K562 (cell line): Measurements from ENCODE around the gene TMEM69. TPM values are rescaled to one million over a fixed set of nuclear protein-coding genes. Genes with fewer than 3 reads are reported as not detected.

Experiments
- ARID2 ChIP-seq: fragments of 450-650 bp; IDR thresholded peaks from 2 replicates; pipeline ENCODE4 v1.6.1; 2017; ENCODE audit warnings: antibody characterized with exemption, mild to moderate bottlenecking
- ARNT ChIP-seq, 2 experiments: fragments of 450-650 bp; IDR thresholded peaks; 2 replicates each; pipeline ENCODE4 v1.6.1; 2016; ENCODE audit warnings: mild to moderate bottlenecking in 1 of 2
- ASH1L ChIP-seq: fragments of 450-650 bp; IDR thresholded peaks from 2 replicates; pipeline ENCODE4 v1.6.1; 2018; ENCODE audit warnings: borderline replicate concordance, mild to moderate bottlenecking, low read depth; ENCODE audit not compliant: partially characterized antibody
- FUS ChIP-seq: fragments of 200-400 bp; formaldehyde crosslinking; optimal IDR thresholded peaks from 2 replicates; pipeline ENCODE3; 2017; ENCODE audit warnings: low read depth, low read length
- HDAC1 ChIP-seq, 2 experiments: fragments of 450-650 bp; IDR thresholded peaks; 2 replicates each; pipeline ENCODE4 v1.6.1; 2016 to 2017; ENCODE audit warnings: inconsistent platforms in 1 of 2, mild to moderate bottlenecking in 1 of 2, moderate library complexity in 1 of 2
- KHSRP ChIP-seq: fragments of 450-650 bp; IDR thresholded peaks from 2 replicates; pipeline ENCODE4 v1.6.1; 2017
- RBM39 ChIP-seq: fragments of 200-400 bp; formaldehyde crosslinking; optimal IDR thresholded peaks from 2 replicates; pipeline ENCODE3; 2018; ENCODE audit warnings: low read depth, low read length
- RHOXF2B ChIP-seq: fragments of 250-450 bp; sonication (Bioruptor Pico); conservative IDR thresholded peaks from 2 replicates; pipeline ENCODE4 v1.5.1; 2021
- SOX6 ChIP-seq: fragments of 450-650 bp; IDR thresholded peaks from 2 replicates; pipeline ENCODE4 v1.6.1; 2014; ENCODE audit warnings: mild to moderate bottlenecking
- SRSF9 ChIP-seq: fragments of 200-400 bp; formaldehyde crosslinking; IDR thresholded peaks from 2 replicates; pipeline ENCODE4 v1.6.1; 2017; ENCODE audit warnings: low read depth, low read length, borderline replicate concordance
- YBX1 ChIP-seq: fragments of 450-650 bp; IDR thresholded peaks from 2 replicates; pipeline ENCODE4 v1.7.1; 2016; ENCODE audit warnings: mild to moderate bottlenecking
- ZNF143 ChIP-seq: sonication (generic); formaldehyde crosslinking; IDR thresholded peaks from 2 replicates; pipeline ENCODE4 v1.9.0; 2022; ENCODE audit warnings: mild to moderate bottlenecking, missing genetic modification reagents
- ZNF311 ChIP-seq: fragments of 250-450 bp; sonication (Bioruptor Pico); IDR thresholded peaks from 2 replicates; pipeline ENCODE4 v1.4.0; 2020; ENCODE audit warnings: mild to moderate bottlenecking, moderate library complexity
- ZNF583 ChIP-seq: fragments of 250-450 bp; sonication (Bioruptor Pico); IDR thresholded peaks from 2 replicates; pipeline ENCODE4 v1.4.0; 2020
- ZNF79 ChIP-seq: fragments of 250-450 bp; sonication (Bioruptor Pico); IDR thresholded peaks from 2 replicates; pipeline ENCODE4 v1.4.0; 2020; ENCODE audit warnings: low read depth, mild to moderate bottlenecking, moderate library complexity
- polyA plus RNA-seq, 8 experiments: library from polyadenylated mRNA; depleted of rRNA in 4 of 8; stranded (reverse) in 5 of 8; unstranded in 3 of 8; fragments of >200 nt; fragmentation: Nextera tagmentation in 2 of 8; fragmentation: Illumina TruSeq in 1 of 8; extraction: Ambion mirVana in 2 of 8; extraction: Trizol in 1 of 8; gene quantifications; 2 replicates each; pipeline versions ENCODE4 v1.2.1 to v1.2.3, GENCODE V29; 2011 to 2014; ENCODE audit warnings: inconsistent platforms in 1 of 8, missing spikeins in 1 of 8
- total RNA-seq, 7 experiments: library from RNA; depleted of rRNA in 6 of 7; stranded (reverse); fragments of >200 nt in 6 of 7; fragmentation: Illumina TruSeq in 2 of 7; extraction: Trizol in 2 of 7; gene quantifications; 2 replicates each; pipeline versions ENCODE4 v1.2.1 to v1.2.3, GENCODE V29; 2011 to 2021; ENCODE audit warnings: low replicate concordance in 1 of 7
- TF ChIP-seq, protein P1 (sequence below): fragments of 450-650 bp; IDR thresholded peaks from 2 replicates; pipeline ENCODE4 v1.6.1; 2017; ENCODE audit warnings: antibody characterized with exemption, mild to moderate bottlenecking
- TF ChIP-seq, protein P2 (sequence below): fragments of 450-650 bp; formaldehyde crosslinking; IDR thresholded peaks from 2 replicates; pipeline ENCODE4 v1.4.0; 2022; ENCODE audit warnings: mild to moderate bottlenecking, moderate library complexity
- TF ChIP-seq, protein P3 (sequence below): fragments of 250-450 bp; sonication (Bioruptor Pico); IDR thresholded peaks from 2 replicates; pipeline ENCODE4 v1.4.0; 2020; ENCODE audit warnings: mild to moderate bottlenecking
- TF ChIP-seq, protein P4 (sequence below): fragments of 250-450 bp; sonication (Bioruptor Pico); IDR thresholded peaks from 2 replicates; pipeline ENCODE4 v1.5.1; 2021; ENCODE audit warnings: mild to moderate bottlenecking
- TF ChIP-seq, protein P5 (sequence below): fragments of 200-800 bp; sonication (Bioruptor generic); IDR thresholded peaks from 2 replicates; pipeline ENCODE4 v1.6.1; 2017; ENCODE audit warnings: missing genetic modification characterization, missing compliant biosample characterization

TMEM69 gene
- total and polyA plus RNA-seq, 9 of the 15 experiments (the other 6 are each of a cell fraction or from before 2014, with no cell fraction given), result 47.3 to 248 (median 103) TPM

DNA sequence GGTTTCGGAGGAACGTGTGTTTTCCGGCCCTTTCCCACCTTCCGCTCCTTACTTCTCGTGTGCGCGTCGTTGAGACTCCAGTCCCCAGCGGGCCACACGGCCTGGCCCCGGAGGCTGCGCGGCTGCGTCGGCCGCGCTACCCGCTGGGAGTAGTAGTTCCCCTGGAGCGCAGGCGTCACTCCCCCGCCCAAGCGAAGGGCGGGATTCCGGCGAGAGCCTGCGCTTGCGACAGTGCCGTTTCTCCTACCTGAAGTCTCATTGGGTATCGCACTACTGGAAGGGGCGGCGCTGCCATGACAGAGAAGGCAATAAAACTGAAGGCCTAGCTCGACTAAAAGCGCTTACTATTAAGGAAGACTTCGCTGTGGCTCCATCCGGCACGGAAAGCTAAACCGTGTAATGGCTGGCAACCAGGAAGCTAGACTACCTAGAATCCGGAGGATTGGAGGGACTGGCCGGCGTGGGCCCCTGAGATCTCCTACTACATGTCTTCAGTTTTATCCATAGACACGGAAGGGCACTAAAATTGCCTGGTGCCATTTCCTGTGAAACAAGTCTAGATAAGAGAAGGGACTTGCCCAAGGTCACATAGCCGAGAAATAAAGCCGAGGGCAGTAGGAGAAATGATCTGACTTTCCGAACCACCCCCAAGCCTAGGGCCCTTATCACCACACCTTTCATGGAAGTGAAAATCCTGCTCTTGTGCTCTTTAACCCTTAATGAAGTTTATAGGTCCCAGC, 797 bp upstream of the TMEM69 start (continued):
- TF ChIP-seq, protein P1, sequence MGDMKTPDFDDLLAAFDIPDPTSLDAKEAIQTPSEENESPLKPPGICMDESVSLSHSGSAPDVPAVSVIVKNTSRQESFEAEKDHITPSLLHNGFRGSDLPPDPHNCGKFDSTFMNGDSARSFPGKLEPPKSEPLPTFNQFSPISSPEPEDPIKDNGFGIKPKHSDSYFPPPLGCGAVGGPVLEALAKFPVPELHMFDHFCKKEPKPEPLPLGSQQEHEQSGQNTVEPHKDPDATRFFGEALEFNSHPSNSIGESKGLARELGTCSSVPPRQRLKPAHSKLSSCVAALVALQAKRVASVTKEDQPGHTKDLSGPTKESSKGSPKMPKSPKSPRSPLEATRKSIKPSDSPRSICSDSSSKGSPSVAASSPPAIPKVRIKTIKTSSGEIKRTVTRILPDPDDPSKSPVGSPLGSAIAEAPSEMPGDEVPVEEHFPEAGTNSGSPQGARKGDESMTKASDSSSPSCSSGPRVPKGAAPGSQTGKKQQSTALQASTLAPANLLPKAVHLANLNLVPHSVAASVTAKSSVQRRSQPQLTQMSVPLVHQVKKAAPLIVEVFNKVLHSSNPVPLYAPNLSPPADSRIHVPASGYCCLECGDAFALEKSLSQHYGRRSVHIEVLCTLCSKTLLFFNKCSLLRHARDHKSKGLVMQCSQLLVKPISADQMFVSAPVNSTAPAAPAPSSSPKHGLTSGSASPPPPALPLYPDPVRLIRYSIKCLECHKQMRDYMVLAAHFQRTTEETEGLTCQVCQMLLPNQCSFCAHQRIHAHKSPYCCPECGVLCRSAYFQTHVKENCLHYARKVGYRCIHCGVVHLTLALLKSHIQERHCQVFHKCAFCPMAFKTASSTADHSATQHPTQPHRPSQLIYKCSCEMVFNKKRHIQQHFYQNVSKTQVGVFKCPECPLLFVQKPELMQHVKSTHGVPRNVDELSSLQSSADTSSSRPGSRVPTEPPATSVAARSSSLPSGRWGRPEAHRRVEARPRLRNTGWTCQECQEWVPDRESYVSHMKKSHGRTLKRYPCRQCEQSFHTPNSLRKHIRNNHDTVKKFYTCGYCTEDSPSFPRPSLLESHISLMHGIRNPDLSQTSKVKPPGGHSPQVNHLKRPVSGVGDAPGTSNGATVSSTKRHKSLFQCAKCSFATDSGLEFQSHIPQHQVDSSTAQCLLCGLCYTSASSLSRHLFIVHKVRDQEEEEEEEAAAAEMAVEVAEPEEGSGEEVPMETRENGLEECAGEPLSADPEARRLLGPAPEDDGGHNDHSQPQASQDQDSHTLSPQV, result peak; percentile 96
- peak; percentile 12 for TF ChIP-seq ASH1L
- TF ChIP-seq RBM39, result peak; percentile 61
- TF ChIP-seq HDAC1 (IDR thresholded peaks at IDR 0.05), result no peak
- no peak for TF ChIP-seq ARID2
- TF ChIP-seq ZNF311 (CRISPR knock-in tag), result no peak
- TF ChIP-seq SRSF9, result no peak
- TF ChIP-seq, protein P2, sequence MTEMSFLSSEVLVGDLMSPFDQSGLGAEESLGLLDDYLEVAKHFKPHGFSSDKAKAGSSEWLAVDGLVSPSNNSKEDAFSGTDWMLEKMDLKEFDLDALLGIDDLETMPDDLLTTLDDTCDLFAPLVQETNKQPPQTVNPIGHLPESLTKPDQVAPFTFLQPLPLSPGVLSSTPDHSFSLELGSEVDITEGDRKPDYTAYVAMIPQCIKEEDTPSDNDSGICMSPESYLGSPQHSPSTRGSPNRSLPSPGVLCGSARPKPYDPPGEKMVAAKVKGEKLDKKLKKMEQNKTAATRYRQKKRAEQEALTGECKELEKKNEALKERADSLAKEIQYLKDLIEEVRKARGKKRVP (CRISPR knock-in tag), result no peak; the same call in 1 of the 2 replicates
- peak; percentile 79; the same call in 1 of the 2 replicates for TF ChIP-seq ZNF583 (CRISPR knock-in tag)
- TF ChIP-seq KHSRP, result no peak
- TF ChIP-seq, protein P3, sequence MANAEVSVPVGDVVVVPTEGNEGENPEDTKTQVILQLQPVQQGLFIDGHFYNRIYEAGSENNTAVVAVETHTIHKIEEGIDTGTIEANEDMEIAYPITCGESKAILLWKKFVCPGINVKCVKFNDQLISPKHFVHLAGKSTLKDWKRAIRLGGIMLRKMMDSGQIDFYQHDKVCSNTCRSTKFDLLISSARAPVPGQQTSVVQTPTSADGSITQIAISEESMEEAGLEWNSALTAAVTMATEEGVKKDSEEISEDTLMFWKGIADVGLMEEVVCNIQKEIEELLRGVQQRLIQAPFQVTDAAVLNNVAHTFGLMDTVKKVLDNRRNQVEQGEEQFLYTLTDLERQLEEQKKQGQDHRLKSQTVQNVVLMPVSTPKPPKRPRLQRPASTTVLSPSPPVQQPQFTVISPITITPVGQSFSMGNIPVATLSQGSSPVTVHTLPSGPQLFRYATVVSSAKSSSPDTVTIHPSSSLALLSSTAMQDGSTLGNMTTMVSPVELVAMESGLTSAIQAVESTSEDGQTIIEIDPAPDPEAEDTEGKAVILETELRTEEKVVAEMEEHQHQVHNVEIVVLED, result peak; percentile 93
- TF ChIP-seq ZNF79 (CRISPR knock-in tag), result no peak
- TF ChIP-seq RHOXF2B (CRISPR knock-in tag), result peak; percentile 68; the same call in 1 of the 2 replicates
- no peak for TF ChIP-seq YBX1
- no peak for TF ChIP-seq FUS
- no peak; a peak in 1 of 4 replicates for TF ChIP-seq ARNT (IDR thresholded peaks at IDR 0.05)
- TF ChIP-seq, protein P4, sequence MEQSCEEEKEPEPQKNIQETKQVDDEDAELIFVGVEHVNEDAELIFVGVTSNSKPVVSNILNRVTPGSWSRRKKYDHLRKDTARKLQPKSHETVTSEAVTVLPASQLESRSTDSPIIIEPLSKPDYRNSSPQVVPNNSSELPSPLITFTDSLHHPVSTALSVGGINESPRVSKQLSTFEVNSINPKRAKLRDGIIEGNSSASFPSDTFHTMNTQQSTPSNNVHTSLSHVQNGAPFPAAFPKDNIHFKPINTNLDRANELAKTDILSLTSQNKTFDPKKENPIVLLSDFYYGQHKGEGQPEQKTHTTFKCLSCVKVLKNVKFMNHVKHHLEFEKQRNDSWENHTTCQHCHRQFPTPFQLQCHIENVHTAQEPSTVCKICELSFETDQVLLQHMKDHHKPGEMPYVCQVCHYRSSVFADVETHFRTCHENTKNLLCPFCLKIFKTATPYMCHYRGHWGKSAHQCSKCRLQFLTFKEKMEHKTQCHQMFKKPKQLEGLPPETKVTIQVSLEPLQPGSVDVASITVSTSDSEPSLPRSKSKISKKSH, result no peak
- peak; percentile 99 for TF ChIP-seq ZNF143 (CRISPR knock-in tag)
- TF ChIP-seq SOX6, result no peak
- TF ChIP-seq, protein P5, sequence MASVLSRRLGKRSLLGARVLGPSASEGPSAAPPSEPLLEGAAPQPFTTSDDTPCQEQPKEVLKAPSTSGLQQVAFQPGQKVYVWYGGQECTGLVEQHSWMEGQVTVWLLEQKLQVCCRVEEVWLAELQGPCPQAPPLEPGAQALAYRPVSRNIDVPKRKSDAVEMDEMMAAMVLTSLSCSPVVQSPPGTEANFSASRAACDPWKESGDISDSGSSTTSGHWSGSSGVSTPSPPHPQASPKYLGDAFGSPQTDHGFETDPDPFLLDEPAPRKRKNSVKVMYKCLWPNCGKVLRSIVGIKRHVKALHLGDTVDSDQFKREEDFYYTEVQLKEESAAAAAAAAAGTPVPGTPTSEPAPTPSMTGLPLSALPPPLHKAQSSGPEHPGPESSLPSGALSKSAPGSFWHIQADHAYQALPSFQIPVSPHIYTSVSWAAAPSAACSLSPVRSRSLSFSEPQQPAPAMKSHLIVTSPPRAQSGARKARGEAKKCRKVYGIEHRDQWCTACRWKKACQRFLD (CRISPR knock-in tag), result peak; percentile 82; the same call in 1 of the 2 replicates
